GM18519 (cell line): ENCODE results near the gene CORO2A.
A peak's percentile ranks its signal among the peaks of the same experiment; 100 is the strongest.

Experiments
- ATAC-seq: cut with Tn5 transposase; IDR thresholded peaks from one replicate; pipeline ENCODE4 v1.9.1; 2021; ENCODE audit warnings: mild to moderate bottlenecking, moderate library complexity; ENCODE audit not compliant: unreplicated experiment, low FRiP score

The CORO2A gene, protein sequence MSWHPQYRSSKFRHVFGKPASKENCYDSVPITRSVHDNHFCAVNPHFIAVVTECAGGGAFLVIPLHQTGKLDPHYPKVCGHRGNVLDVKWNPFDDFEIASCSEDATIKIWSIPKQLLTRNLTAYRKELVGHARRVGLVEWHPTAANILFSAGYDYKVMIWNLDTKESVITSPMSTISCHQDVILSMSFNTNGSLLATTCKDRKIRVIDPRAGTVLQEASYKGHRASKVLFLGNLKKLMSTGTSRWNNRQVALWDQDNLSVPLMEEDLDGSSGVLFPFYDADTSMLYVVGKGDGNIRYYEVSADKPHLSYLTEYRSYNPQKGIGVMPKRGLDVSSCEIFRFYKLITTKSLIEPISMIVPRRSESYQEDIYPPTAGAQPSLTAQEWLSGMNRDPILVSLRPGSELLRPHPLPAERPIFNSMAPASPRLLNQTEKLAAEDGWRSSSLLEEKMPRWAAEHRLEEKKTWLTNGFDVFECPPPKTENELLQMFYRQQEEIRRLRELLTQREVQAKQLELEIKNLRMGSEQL

DNA sequence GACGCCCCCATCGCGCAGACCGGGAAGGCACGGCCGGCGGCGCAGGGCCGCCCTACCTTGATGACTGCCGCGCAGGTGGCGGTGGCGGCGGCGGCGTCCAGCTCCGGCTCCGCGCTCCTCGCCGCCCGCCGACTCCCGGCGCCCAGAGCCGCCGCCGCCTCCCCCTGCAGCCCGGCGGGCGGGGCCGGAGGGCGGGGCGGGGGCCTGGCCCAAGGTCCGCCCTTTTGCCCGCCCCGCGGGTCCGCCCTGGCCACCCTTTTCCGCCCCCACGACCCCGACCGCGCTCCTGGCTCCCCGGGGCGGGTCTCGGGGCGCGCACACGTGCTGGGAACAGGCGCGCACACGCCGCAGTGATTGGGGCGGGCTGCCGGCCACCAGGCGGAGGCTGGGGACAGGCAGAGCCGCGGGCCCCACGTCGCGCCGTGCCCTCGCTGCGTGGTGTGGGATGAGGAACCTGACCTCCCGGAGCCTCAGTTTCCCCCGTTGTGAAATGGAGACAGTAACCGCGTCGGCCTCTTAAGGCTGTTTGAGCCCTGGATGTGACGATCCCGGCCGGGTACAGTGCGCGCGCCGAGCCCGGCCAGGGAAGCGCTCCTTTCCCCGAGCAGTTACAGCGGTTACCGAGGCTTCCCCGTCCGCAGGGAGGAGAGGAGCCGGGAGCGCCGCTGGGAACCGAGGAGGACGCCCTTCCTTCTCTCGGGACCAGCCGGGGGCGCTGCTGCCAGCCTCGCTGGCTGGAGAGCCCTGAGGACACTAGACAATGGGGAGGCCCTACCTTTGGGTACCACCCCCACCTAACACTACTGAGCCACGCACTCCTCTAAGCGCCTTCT, at the start of gene CORO2A:
TSS of gene CORO2A (minus strand) at position 135 of the 833 bp plus-strand sequence. CDS start 34,977 bp downstream, outside the sequence.
- ATAC-seq = peak; percentile 38

DNA sequence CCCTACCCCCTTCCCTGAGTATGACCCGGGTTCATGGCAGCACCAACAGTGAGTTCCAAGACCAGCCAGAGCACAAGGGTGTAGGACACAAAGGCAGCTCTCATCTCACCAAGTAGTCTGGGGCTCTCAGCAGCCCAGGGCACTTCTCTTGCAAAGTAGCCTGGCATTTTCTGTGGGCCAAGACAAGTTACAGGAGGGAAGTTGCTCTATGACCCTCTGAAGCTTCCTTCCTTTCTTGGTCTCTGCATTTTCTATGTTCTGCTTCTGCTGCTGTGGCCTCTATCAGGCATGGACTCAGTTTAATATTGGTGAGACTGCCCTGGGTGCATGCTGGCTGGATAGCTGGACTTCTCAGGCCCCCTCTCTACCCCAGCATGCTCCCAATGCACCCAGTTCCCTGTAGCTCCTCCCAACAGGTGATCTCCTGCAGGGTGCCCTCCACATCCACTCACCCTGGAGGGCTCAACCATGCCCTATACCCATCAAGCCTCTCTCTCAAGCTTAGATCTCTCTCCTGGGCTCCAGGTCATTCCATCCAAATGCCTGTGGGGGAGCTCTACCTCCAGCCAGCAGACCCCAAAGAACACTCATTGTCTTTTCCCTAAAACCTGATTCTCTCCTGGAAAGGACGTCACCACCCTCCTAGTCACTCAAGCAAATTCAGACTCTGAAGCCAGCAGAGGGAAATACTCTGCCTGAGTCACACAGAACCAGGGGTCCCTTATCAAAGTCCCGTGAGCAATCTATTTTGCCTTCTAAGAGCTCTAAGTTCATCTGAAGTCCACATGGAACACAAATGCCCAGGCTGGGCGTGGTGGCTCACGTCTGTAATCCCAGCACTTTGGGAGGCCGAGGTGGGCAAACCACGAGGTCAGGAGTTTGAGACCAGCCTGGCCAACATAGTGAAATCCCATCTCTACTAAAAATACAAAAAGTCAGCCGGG, 49.2 kb upstream of the CORO2A start:
- no peak for ATAC-seq

DNA sequence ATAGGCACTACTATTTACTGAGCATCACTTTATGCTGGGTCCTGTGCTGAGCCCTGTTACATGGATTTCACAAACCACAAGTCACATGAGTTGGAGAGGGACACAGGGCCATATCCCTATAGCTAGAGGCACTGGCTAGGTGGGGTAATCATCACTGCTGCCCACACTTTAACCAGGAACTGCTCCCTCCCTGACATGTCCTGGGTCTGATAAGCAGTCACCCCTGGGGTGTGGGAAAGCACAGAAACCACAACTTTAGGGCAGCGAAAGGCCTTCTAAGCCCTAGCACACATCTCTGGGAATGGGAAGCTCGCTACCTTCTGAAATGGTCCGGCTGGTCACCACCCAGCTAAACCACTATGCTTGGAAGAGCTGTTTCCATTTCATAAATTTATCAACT, 48.0 kb upstream of the CORO2A start:
- no peak for ATAC-seq

DNA sequence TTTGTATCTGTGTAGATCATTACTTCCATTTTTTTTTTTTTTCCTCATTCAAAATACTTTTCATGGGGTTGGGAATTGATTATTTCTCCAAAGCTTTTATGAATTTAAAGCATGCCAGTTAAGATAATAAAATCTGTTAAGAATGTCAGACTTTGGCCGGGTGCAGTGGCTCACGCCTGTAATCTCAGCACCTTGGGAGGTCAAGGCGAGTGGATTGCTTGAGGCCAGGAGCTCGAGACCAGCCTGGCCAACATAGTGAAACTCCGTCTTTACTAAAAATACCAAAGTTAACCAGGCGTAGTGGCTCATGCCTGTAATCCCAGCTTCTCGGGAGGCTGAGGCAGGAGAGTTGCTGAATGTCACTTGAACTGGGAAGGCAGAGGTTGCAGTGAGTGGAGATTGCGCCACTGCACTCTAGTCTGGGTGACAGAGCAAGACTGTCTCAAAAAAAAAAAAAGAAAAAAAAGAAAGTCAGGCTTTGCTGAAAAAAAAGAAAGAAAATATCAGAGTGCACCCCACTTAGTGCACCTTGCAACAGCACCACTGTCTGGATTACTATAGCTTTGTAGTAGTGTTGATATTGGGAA, 44.6 kb upstream of the CORO2A start:
- ATAC-seq = no peak

DNA sequence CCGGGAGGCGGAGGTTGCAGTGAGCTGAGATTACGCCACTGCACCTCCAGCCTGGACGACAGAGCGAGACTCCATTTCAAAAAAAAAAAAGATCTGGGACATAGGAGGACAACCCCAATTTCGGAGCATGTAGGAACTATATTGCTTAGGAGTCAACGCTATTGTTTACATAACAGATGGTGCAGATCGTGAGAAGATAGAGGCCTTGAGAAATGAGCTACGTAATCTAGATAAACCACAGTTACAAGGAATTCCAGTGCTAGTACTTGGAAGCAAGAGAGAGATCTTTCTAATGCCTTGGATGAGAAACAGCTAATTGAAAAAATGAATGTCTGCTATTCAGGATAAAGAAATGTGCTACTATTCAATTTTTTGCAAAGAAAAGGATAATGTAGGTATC, 42.7 kb upstream of the CORO2A start:
- no peak for ATAC-seq

DNA sequence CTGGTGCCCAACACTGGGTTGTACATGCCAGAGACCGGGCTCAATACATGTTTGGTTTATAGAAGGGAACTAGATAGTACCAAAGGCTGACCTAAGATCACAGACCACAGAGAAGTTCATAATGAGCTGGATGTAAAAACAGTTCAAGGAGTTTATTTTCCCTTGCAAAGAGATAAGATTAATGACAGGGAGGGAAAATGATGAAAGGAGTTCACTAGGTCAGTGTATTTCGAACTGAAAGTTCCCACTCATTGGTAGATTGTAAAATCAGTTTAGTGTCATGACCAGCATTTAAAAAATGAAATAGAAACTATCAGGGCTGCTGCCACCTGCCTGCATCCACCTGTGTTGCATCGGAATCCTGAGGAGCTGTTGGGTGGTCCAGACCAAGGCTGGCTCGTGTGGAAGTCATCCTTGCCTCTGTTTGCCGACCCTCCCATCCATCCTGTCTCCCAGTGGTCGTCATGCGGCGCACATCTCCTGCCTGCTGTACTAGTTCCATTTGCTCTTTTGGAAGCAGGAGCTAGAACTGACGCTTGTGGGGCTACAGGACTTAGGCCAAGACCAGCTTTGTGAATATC, 41.9 kb upstream of the CORO2A start:
- ATAC-seq = no peak

DNA sequence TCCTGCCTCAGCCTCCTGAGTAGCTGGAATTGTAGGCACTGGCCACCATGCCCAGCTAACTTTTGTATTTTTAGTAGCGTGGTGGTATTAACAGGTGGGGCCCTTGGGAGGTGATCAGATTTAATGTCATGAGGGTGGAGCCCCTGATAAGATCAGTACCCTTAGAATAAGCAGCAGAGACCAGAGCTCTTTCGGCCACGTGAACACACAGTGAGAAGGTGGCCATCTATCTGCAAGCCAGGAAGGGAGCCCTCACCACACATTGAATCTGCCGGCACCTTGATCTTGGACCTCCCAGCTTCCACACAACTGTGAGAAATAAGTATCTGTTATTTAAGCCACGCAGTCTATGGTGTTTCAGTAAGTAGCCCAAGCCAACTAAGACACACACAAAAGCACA, 40.5 kb upstream of the CORO2A start:
- no peak for ATAC-seq

DNA sequence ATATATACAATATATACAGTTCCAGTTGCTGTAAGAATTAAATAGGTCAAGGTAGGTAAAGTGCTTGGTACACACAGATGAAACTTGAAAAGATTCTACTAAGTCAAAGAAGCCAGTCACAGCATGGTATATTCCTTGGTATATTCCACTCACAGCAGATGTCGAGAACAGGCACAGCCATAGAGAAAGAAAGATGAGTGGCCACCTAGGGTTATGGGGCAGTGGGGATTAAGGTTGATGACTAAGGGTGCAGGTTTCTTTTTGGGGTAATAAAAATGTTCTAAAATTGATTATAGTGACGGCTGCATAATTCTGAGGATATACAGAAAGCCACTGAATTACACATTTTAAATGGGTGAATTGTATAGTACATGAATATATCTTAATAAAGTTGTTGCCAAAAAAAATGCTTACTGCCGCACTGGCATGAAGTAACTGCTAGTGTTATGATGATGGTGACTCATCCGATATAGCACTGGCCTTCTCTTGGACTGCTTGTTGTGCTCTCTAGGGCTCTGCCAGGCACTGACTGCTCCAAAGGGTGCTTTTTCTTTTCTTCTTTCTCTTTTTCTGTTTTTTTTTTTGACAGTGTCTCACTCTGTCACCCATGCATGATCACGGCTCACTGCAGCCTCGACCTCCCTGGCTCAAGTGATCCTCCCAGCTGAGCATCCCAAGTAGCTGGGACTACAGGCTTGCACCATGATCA, 39.5 kb upstream of the CORO2A start:
- ATAC-seq = no peak

DNA sequence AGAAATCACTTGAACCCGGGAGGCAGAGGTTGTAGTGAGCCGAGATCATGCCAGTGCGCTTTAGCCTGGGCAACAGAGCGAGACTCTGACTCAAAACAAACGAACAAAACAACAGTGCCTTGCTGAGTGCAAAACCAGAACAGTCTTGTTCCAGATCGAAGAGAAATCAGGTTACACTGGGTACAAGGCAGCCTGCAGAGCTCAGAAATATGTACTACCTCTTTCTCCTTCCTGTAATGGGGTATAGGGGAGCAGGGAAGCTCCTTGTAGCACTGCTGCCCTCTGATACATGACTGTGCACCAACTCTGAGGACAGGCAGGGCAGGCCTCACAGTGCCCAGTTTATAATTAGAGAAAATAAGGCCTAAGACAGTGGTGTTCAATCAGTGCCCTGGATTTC, 38.4 kb upstream of the CORO2A start:
- no peak for ATAC-seq

DNA sequence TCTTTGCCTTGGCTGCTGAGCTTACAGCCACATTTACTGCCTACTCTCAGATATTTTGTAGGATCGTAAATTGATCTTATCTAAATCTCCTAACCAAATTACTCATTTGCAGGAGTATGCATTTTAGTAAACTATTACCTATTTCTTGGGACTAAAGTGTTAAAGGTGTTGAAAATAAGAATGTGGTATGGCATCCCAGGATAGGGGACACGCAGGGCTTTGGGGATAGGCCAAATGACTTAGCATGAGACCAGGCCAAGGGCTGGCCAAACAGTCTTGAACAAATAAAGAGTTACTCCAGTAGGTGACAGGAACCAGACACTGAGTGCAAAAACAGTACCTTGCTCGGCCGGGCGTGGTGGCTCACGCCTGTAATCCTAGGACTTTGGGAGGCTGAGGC, 37.9 kb upstream of the CORO2A start:
- ATAC-seq = no peak

DNA sequence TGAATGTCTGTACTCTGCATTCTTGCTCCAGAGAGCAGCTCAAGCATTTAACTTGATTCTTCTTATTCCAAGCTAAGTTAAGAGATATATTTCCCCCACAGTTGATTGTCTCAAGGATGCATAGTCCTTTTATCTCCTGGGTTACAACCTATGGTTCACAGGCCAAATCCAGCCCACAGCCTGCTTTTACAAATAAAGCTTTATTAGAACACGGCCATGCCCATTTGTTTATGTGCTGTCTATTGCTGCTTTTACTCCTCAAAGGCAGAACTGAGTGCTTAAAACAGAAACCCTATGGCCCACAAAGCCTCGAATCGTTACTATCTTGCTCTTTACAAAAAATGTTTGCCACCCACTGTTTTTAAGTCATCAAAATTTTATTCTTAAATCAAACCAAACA, 37.2 kb upstream of the CORO2A start:
- no peak for ATAC-seq

DNA sequence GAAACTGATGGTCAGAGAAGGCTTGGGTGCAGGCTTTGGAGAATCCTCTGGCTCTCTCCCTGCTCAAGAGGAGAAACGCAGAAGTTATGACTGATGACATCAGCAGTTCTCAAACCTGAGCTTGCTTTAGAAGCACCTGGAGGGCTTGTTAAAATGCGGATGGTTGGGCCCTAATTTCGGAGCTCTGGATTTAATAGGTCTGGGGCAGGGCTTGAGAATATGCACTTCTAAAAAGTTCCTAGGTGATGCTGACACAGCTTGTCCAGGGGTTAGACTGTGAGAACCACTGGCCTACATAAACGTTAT, 36.6 kb upstream of the CORO2A start:
- no peak for ATAC-seq

DNA sequence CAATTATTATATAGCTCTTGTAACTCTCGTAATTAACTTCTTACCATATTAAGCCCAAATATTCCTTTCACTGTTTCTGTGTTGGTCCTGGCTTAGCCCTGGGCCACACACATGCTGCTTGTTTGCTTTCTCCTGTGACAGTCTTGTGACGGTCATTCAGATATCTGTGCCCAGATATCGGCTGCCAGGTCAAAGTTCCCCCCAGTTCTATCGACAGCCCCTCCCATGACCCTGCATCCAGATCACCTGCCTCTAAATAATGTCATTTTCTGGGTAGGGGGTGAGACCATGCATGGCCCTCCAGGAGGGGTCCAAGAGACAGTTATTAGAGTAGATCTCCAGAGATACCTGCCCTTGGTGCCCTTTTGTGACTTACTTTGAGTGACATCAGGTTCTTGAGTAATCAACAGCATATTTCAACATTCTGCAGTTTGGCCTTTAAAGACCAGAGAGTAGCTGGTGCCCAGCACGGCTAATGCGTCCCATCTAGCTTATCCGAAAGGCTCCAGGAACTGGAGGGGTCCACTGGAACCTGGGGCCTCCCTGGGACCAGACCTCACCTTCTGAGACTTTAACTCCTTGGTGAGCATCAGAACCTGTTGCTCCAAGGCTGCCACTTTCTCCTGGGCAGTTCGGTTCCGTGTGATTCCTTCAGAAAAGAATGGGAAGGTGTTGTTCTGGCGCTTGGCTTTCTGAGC, 36.1 kb upstream of the CORO2A start:
- no peak for ATAC-seq

DNA sequence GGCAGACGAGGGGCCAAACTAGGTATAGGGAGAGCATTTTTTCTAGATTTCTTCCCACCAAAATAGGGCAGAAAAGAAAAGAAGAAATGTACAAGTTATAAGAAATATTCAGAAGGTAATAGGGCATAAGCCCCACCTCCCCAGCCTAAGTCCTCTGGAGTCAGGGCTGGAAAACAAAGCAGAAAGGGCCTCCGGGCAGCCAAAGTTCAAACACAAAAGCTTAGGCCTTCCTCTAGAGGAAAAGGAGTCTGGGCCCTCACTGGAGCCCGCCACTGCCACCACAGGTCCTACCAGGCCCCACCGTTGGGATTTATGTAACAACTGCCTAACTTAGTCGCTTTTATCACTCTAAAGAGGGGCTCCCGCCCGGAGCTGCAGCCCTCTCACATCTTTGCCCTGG, 35.4 kb upstream of the CORO2A start:
- ATAC-seq = no peak

DNA sequence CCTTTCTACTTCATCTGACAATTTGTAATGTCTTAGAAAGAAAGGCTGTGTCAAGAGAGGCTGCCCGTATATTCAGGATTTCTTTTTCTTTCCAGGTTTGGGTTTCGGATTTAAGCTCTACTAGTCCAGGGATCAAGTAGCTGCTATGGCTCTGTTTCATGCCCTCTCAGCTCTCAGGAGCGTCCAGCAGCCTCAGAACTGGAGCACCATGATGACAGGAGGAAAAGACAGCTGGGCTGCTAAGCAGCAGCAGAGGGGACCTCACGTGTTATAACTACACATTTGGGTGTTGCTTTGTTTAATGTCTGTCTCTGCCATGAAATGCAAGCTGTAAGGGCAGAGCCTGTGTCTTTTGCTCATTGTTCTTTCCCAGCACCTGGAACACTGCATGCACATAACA, 34.5 kb upstream of the CORO2A start:
- no peak for ATAC-seq

DNA sequence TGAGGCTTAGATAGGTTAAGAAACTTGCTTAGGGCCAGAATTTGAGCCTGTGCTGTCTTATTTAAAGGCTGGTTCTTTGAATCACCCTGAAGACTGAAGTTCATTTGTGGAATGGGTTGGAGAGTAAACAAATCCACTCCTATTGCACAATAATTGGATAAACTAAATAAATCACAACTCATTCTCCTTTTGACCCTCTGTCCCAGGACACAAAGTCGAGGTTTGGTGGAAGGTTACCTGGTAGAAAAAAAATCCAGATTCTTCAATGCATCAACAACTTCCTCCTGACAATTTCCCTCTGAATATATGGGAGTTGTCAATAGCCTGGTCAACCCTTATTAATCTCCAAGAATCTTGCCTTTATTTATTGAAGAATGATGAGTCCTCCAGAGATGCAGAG, 34.1 kb upstream of the CORO2A start:
- no peak for ATAC-seq

DNA sequence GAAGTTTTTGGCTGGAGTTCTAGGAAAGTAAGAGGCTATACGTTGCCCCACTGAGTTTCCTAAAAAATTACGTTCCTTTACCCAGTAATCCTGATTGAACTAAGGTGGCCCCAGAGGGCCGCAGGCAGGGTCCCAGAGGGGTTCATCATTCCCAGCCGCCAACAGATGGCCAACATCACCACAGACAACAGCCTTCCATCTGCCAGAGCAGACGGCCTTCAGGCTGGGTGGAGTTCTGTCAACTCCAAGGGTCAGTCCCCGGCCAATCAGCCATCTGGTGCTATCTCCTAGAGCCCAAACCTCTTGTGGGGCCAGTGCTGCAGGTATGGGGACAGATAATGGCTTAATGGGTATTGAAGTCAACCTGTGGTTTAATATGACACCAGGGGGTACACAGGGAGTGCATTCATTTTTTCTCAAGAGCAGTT, 32.6 kb upstream of the CORO2A start:
- ATAC-seq = no peak

DNA sequence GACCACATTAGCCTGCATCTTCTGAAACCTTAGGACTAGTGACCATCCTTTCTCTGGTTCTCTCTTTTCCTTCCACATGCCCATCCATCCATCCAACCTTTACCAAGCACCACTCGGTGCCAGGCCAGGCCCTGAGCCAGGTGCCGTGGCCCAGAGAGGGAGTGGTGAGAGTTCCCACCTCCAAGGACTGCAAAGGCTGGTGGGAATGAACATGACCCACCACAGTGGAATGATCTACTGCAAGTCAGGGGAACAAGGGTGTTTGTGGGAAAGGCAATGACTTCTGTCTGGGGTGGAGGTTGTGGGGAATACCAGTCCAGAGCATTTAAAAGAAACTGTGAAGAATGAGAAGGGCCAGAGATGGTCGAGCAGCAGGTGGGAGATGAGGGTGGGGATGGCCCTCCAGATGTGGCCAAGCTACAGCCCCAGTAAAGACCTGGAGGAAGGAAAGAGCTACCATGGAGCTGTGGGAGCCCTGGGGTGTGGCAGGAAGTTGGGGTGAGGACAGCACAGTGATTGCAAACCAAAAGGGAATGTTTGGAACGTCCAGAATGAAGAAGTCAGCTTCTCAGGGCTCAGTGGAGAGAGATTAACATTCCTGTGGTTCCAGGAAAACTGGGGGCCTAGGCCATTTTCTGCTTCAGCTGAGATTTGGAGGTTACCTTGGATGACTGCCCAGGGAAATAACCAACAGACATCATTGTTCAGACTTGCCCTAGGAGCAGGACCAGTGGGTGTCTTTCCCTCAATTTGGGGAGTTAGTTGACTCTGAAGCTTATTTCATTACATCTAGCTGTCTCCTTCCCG, 30.7 kb upstream of the CORO2A start:
- ATAC-seq = no peak
